GM19238 (cell line): ENCODE measurements around the gene PDK3.

Source experiments
- DNase-seq: peaks from one replicate; pipeline ENCODE4 v3.0.0; 2011; ENCODE audit warnings: low spot score; ENCODE audit not compliant: insufficient read length

Gene PDK3

GRCh38 chrX:24553011-24553410, 87.9 kb downstream of the PDK3 start:
- no peak for DNase-seq

GRCh38 chrX:24561121-24561520, 96.0 kb downstream of the PDK3 start:
- no peak for DNase-seq

GRCh38 chrX:24563291-24564010, 98.4 kb downstream of the PDK3 start:
- no peak for DNase-seq

GRCh38 chrX:24566240-24566639, 101.2 kb downstream of the PDK3 start:
- DNase-seq: no peak

GRCh38 chrX:24567169-24567568, 102.1 kb downstream of the PDK3 start:
- no peak for DNase-seq

GRCh38 chrX:24574743-24575142, 109.7 kb downstream of the PDK3 start:
- no peak for DNase-seq

GRCh38 chrX:24575496-24575895, 110.4 kb downstream of the PDK3 start:
- no peak for DNase-seq

GRCh38 chrX:24577091-24577490, 112.0 kb downstream of the PDK3 start:
- no peak for DNase-seq
